Measurements from ENCODE around the gene PDGFA. TPM values are rescaled to one million over a fixed set of nuclear protein-coding genes. Genes with fewer than 3 reads are reported as not detected.

PDGFA gene
- total RNA-seq, 2 experiments from 2014 or later: 16.7 to 18.8 TPM

GRCh38 chr7:463362-463781 is 56.3 kb downstream of the PDGFA start:
- H3K36me3 Mint-ChIP-seq (ENCODE audit: low read depth): no peaks in the 10 kb centered on the region
- ChIA-PET POLR2A (no interaction called here), CTCF (no interaction called here)
- H3K4me1 Mint-ChIP-seq (ENCODE audit: low read depth): peaks cover 4% of the 10 kb centered on the region
- ATAC-seq (no peak), DNase-seq (peak; percentile 0)
- H3K27me3 Mint-ChIP-seq: no peaks in the 10 kb centered on the region
- no peak overlapping the region for H3K4me3 Mint-ChIP-seq
- peaks cover 13% of the 10 kb centered on the region for H3K9me3 Mint-ChIP-seq
- no peak overlapping the region for H3K27ac Mint-ChIP-seq
- intact Hi-C loops (cut with micrococcal nuclease): no loop called here
- no peak for TF ChIP-seq CTCF (IDR thresholded peaks at IDR 0.05)

- ChIA-PET CTCF (no interaction called here), POLR2A (no interaction called here)
- no peak for TF ChIP-seq CTCF (IDR thresholded peaks at IDR 0.05)
- Mint-ChIP-seq H3K4me3 (no peak overlapping the region), H3K36me3 (ENCODE audit: low read depth) (no peaks in the 10 kb centered on the region), H3K9me3 (peaks cover 4% of the 10 kb centered on the region), H3K27ac (no peak overlapping the region), H3K27me3 (no peaks in the 10 kb centered on the region), H3K4me1 (ENCODE audit: low read depth) (no peaks in the 10 kb centered on the region)
- DNase-seq: peak; percentile 0
- ATAC-seq: no peak
- intact Hi-C loops (cut with micrococcal nuclease): no loop called here
These were observed 57.2 kb downstream of the PDGFA start for GRCh38 chr7:462173-463103.

- intact Hi-C loops (cut with micrococcal nuclease): no loop called here
- DNase-seq (no peak), ATAC-seq (no peak)
- H3K9me3 Mint-ChIP-seq: no peaks in the 10 kb centered on the region
- no peaks in the 10 kb centered on the region for H3K27me3 Mint-ChIP-seq
- no peak overlapping the region for H3K27ac Mint-ChIP-seq
- ChIA-PET CTCF (no interaction called here), POLR2A (no interaction called here)
- no peaks in the 10 kb centered on the region for H3K36me3 Mint-ChIP-seq (ENCODE audit: low read depth)
- TF ChIP-seq CTCF (IDR thresholded peaks at IDR 0.05): no peak
- H3K4me1 Mint-ChIP-seq (ENCODE audit: low read depth): no peaks in the 10 kb centered on the region
- no peak overlapping the region for H3K4me3 Mint-ChIP-seq
These were observed 58.0 kb downstream of the PDGFA start for GRCh38 chr7:461453-462172.

GRCh38 chr7:461117-461452 is 58.6 kb downstream of the PDGFA start:
- ATAC-seq (no peak), DNase-seq (no peak)
- CTCF ChIA-PET: no interaction called here
- Mint-ChIP-seq H3K36me3 (ENCODE audit: low read depth) (no peaks in the 10 kb centered on the region), H3K9me3 (no peaks in the 10 kb centered on the region), H3K4me3 (no peak overlapping the region), H3K27me3 (no peaks in the 10 kb centered on the region), H3K4me1 (ENCODE audit: low read depth) (no peaks in the 10 kb centered on the region), H3K27ac (no peak overlapping the region)
- POLR2A ChIA-PET: interaction anchor here (0.6 to 1.2 kb wide), 2 partner anchors 12 to 119 kb away, joined by 3 read pairs; no protein-coding TSS in a partner anchor
- intact Hi-C loops (cut with micrococcal nuclease): no loop called here
- no peak for TF ChIP-seq CTCF (IDR thresholded peaks at IDR 0.05)

Measured in activated CD8-positive, alpha-beta T cell treated with anti-CD3 and anti-CD28 coated beads for 36 hours (primary cell).